ENCODE data around the gene PLA2R1.

DNA sequence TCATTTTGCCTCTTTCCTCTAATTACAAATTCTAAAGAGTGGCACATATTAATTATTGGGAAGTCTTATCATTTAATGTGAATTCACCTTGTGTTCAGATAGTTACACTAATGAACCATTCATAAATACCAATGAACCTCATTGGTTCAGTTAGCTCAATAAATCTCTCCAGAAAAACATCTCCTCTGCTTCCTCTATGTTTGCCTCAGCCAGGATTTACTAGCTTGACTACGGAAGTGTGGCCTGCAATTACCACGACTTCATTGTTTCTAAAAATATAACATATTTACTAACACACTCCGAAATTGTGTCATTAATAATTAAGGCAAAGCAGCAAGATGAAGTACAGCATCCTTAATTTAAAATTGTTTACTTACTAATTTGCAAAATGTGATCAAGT is 103.3 kb downstream of the PLA2R1 start:
- TF ChIP-seq CEBPB (IDR thresholded peaks at IDR 0.05; ENCODE audit: low read depth, low read length) (no peak), MXI1 (IDR thresholded peaks at IDR 0.05; ENCODE audit: borderline replicate concordance, low read depth, low read length) (no peak), RAD21 (IDR thresholded peaks at IDR 0.05; ENCODE audit: low read length) (no peak), MAFK (IDR thresholded peaks at IDR 0.05; ENCODE audit: low read depth, low read length) (no peak), MAZ (IDR thresholded peaks at IDR 0.05; ENCODE audit: borderline replicate concordance, low read depth, low read length) (no peak), POLR2A (IDR thresholded peaks at IDR 0.05; ENCODE audit: low read depth, low read length) (no peak), RFX5 (IDR thresholded peaks at IDR 0.05; ENCODE audit: low read depth, low read length) (no peak), SMC3 (IDR thresholded peaks at IDR 0.05; ENCODE audit: low read depth, low read length) (no peak)
- TF ChIP-seq, protein P1, sequence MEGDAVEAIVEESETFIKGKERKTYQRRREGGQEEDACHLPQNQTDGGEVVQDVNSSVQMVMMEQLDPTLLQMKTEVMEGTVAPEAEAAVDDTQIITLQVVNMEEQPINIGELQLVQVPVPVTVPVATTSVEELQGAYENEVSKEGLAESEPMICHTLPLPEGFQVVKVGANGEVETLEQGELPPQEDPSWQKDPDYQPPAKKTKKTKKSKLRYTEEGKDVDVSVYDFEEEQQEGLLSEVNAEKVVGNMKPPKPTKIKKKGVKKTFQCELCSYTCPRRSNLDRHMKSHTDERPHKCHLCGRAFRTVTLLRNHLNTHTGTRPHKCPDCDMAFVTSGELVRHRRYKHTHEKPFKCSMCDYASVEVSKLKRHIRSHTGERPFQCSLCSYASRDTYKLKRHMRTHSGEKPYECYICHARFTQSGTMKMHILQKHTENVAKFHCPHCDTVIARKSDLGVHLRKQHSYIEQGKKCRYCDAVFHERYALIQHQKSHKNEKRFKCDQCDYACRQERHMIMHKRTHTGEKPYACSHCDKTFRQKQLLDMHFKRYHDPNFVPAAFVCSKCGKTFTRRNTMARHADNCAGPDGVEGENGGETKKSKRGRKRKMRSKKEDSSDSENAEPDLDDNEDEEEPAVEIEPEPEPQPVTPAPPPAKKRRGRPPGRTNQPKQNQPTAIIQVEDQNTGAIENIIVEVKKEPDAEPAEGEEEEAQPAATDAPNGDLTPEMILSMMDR (conservative IDR thresholded peaks at IDR 0.05; ENCODE audit: low read depth, low read length), result no peak
- TF ChIP-seq, protein P2, sequence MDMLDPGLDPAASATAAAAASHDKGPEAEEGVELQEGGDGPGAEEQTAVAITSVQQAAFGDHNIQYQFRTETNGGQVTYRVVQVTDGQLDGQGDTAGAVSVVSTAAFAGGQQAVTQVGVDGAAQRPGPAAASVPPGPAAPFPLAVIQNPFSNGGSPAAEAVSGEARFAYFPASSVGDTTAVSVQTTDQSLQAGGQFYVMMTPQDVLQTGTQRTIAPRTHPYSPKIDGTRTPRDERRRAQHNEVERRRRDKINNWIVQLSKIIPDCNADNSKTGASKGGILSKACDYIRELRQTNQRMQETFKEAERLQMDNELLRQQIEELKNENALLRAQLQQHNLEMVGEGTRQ (IDR thresholded peaks at IDR 0.05; ENCODE audit: low read depth, low read length), result no peak
- TF ChIP-seq, protein P3, sequence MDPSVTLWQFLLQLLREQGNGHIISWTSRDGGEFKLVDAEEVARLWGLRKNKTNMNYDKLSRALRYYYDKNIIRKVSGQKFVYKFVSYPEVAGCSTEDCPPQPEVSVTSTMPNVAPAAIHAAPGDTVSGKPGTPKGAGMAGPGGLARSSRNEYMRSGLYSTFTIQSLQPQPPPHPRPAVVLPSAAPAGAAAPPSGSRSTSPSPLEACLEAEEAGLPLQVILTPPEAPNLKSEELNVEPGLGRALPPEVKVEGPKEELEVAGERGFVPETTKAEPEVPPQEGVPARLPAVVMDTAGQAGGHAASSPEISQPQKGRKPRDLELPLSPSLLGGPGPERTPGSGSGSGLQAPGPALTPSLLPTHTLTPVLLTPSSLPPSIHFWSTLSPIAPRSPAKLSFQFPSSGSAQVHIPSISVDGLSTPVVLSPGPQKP (IDR thresholded peaks at IDR 0.05; ENCODE audit: borderline replicate concordance, low read depth, low read length), result no peak
